HL-60 (cell line): ENCODE data around the gene CANX.

Experiments used
- CTCF ChIP-seq: IDR thresholded peaks from one replicate; pipeline ENCODE4 v1.5.1; 2011; ENCODE audit warnings: low read length, control low read depth, inconsistent platforms; ENCODE audit not compliant: insufficient read depth
- GABPA ChIP-seq: IDR thresholded peaks from 2 replicates; pipeline ENCODE4 v1.6.1; 2012; ENCODE audit warnings: low read depth
- POLR2AphosphoS5 ChIP-seq: IDR thresholded peaks from 2 replicates; pipeline ENCODE4 v1.6.1; 2012; ENCODE audit warnings: low read depth
- REST ChIP-seq: IDR thresholded peaks from 2 replicates; pipeline ENCODE4 v1.6.1; 2012; ENCODE audit warnings: low read depth; ENCODE audit not compliant: insufficient replicate concordance

DNA sequence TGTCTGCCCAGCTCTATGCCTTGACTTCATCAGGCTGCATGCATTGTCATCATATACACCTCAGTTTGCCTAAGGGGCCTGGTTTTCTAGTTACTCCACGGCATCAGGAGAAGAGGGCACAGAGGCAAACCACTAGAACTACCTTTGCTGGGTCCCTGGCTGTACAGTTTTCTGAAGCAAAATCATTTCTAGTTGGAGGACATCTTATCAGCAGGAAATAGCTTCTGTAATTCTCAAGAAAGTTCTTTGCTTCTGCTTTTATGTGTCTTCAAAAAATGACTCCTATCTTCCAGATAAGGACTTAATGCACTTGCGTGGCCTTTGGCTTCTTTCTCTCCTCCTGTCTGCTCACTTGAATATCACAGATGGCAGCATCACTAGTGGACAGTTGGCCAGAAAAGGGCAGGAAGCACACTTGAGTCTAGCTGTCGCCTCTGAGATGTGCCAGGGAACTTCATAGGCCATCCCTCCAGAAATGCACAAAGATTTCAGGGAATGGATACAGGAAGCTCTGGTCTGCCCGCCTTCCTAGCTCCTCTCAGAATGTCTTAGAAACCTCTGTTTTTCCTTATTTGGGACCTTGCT, 72.6 kb downstream of the CANX start:
- no peak for TF ChIP-seq CTCF
- TF ChIP-seq GABPA: no peak
- no peak for TF ChIP-seq REST
- no peak for TF ChIP-seq POLR2AphosphoS5
